MCF 10A (cell line): ENCODE measurements around the gene TRIM17. TPM values are rescaled to one million over a fixed set of nuclear protein-coding genes. Genes with fewer than 3 reads are reported as not detected.

Source experiments
- BruUV-seq: library from RNA; stranded (reverse); fragments of 400-500 nt; replicated peaks from 2 replicates; lab custom pipeline; 2021; lab: Mats Ljungman, UMichigan
- CTCF ChIA-PET: fragments of 300-600 bp; sonication (Branson Sonifier 250); formaldehyde crosslinking; extraction: SDS; loops from one replicate; lab custom pipeline; 2021; ENCODE audit warnings: antibody characterized with exemption, inconsistent platforms; lab: Yijun Ruan, JAX
- POLR2A ChIA-PET: fragments of 300-600, 350-650 bp; sonication (Branson Sonifier 250); formaldehyde crosslinking; extraction: SDS; loops from one replicate; lab custom pipeline; 2020; ENCODE audit warnings: antibody characterized with exemption, inconsistent platforms; lab: Yijun Ruan, JAX
- DNase-seq: peaks from one replicate; pipeline ENCODE4 v3.0.0-alpha.2; 2018; ENCODE audit not compliant: unreplicated experiment
- H3K27ac Mint-ChIP-seq: one replicate; pipeline ENCODE4 v1.8.0; 2022; ENCODE audit warnings: mild to moderate bottlenecking, low read depth, mixed read lengths; ENCODE audit not compliant: unreplicated experiment
- H3K27me3 Mint-ChIP-seq: one replicate; pipeline ENCODE4 v1.8.0; 2022; ENCODE audit warnings: mixed read lengths; ENCODE audit not compliant: insufficient read depth, unreplicated experiment
- H3K36me3 Mint-ChIP-seq: one replicate; pipeline ENCODE4 v1.8.0; 2022; ENCODE audit warnings: mild to moderate bottlenecking, moderate library complexity, mixed read lengths; ENCODE audit not compliant: insufficient read depth, unreplicated experiment
- H3K4me1 Mint-ChIP-seq: one replicate; pipeline ENCODE4 v1.8.0; 2022; ENCODE audit warnings: mixed read lengths; ENCODE audit not compliant: insufficient read depth, unreplicated experiment
- H3K4me3 Mint-ChIP-seq: one replicate; pipeline ENCODE4 v1.8.0; 2022; ENCODE audit warnings: mild to moderate bottlenecking, moderate library complexity, mixed read lengths; ENCODE audit not compliant: unreplicated experiment
- H3K9me3 Mint-ChIP-seq: one replicate; pipeline ENCODE4 v1.8.0; 2022; ENCODE audit warnings: mixed read lengths; ENCODE audit not compliant: unreplicated experiment
- CTCF ChIP-seq: fragments of 200-600 bp; IDR thresholded peaks from one replicate; pipeline ENCODE4 v1.8.0; 2022; ENCODE audit warnings: antibody characterized with exemption, mild to moderate bottlenecking; ENCODE audit not compliant: unreplicated experiment
- intact Hi-C: fragments of 100-400 bp; cut with micrococcal nuclease; formaldehyde crosslinking; loops from 2 replicates; pipeline ENCODE4 v1.14.1; 2022
- total RNA-seq: library from RNA; stranded (reverse); gene quantifications from 2 replicates; pipeline ENCODE4 v1.2.3, GENCODE V29; 2022

The TRIM17 gene
- total RNA-seq, 1 experiment from 2014 or later = not detected

- Mint-ChIP-seq H3K9me3 (no peaks in the 10 kb centered on the region), H3K36me3 (peaks cover 32% of the 10 kb centered on the region), H3K27me3 (peaks cover 2% of the 10 kb centered on the region), H3K4me3 (no peak overlapping the region), H3K27ac (no peak overlapping the region), H3K4me1 (peaks cover 30% of the 10 kb centered on the region)
- no TSS peak for BruUV-seq
- ChIA-PET CTCF (interaction anchor here (0.5 to 1.5 kb wide), 4 partner anchors 63 to 312 kb away, joined by 3 to 6 read pairs (median 4); no protein-coding TSS in a partner anchor), POLR2A (interaction anchor here (0.9 kb wide), 1 partner anchor 9 kb away, joined by 4 read pairs; no protein-coding TSS in a partner anchor)
- intact Hi-C loops = no loop called here
- TF ChIP-seq CTCF = no peak
- DNase-seq = no peak
Measured at GRCh38 chr1:228453614-228454013, 37.0 kb upstream of the TRIM17 start.

GRCh38 chr1:228453022-228453560 lies 36.4 kb upstream of the TRIM17 start:
- H3K9me3 Mint-ChIP-seq = no peaks in the 10 kb centered on the region
- H3K36me3 Mint-ChIP-seq = peaks cover 27% of the 10 kb centered on the region
- no peak overlapping the region for H3K4me3 Mint-ChIP-seq
- BruUV-seq = no TSS peak
- peaks cover 7% of the 10 kb centered on the region for H3K27me3 Mint-ChIP-seq
- H3K4me1 Mint-ChIP-seq = peaks cover 26% of the 10 kb centered on the region
- TF ChIP-seq CTCF = no peak
- intact Hi-C loops = no loop called here
- CTCF ChIA-PET = interaction anchor here (0.5 to 1.5 kb wide), 5 partner anchors 63 to 311 kb away, joined by 3 to 6 read pairs (median 4); no protein-coding TSS in a partner anchor
- DNase-seq = no peak
- no peak overlapping the region for H3K27ac Mint-ChIP-seq
- POLR2A ChIA-PET = interaction anchor here (0.8 to 0.9 kb wide), 2 partner anchors 9 to 48 kb away, joined by 3 to 4 read pairs; no protein-coding TSS in a partner anchor

- ChIA-PET POLR2A (interaction anchor here (0.8 to 0.9 kb wide), 3 partner anchors 18 to 79 kb away, joined by 3 read pairs; no protein-coding TSS in a partner anchor), CTCF (interaction anchor here (0.6 to 1.5 kb wide), 3 partner anchors 64 to 332 kb away, joined by 3 to 6 read pairs (median 6); no protein-coding TSS in a partner anchor)
- Mint-ChIP-seq H3K27me3 (peaks cover 14% of the 10 kb centered on the region), H3K27ac (no peak overlapping the region), H3K9me3 (no peaks in the 10 kb centered on the region), H3K4me1 (peaks cover 22% of the 10 kb centered on the region), H3K36me3 (peaks cover 20% of the 10 kb centered on the region), H3K4me3 (no peak overlapping the region)
- no peak for DNase-seq
- TF ChIP-seq CTCF = no peak
- intact Hi-C loops = no loop called here
- BruUV-seq = no TSS peak
Measured at GRCh38 chr1:228452194-228453021, 35.7 kb upstream of the TRIM17 start.

- H3K27me3 Mint-ChIP-seq = peaks cover 36% of the 10 kb centered on the region
- H3K27ac Mint-ChIP-seq = no peak overlapping the region
- intact Hi-C loops = no loop called here
- ChIA-PET POLR2A (interaction anchor here (0.6 to 0.9 kb wide), 2 partner anchors 36 to 45 kb away, joined by 3 read pairs; no protein-coding TSS in a partner anchor), CTCF (interaction anchor here (0.7 to 1.6 kb wide), 4 partner anchors 35 to 319 kb away, joined by 3 to 4 read pairs (median 3); no protein-coding TSS in a partner anchor)
- BruUV-seq = no TSS peak
- no peaks in the 10 kb centered on the region for H3K9me3 Mint-ChIP-seq
- peaks cover 15% of the 10 kb centered on the region for H3K36me3 Mint-ChIP-seq
- peaks cover 16% of the 10 kb centered on the region for H3K4me1 Mint-ChIP-seq
- no peak for DNase-seq
- no peak overlapping the region for H3K4me3 Mint-ChIP-seq
- no peak for TF ChIP-seq CTCF
Measured at GRCh38 chr1:228450200-228450599, 33.5 kb upstream of the TRIM17 start.
